HG02623 (cell line): Measurements from ENCODE around the gene WWC1.

Experiments
- ATAC-seq: cut with Tn5 transposase; IDR thresholded peaks from one replicate; pipeline ENCODE4 v1.9.1; 2021; ENCODE audit warnings: moderate library complexity; ENCODE audit not compliant: unreplicated experiment

WWC1 gene

GRCh38 chr5:168360521-168361285 is 69.3 kb downstream of the WWC1 start:
- no peak for ATAC-seq

GRCh38 chr5:168362097-168362885 is 70.8 kb downstream of the WWC1 start:
- no peak for ATAC-seq

GRCh38 chr5:168364151-168364661 is 72.8 kb downstream of the WWC1 start:
- ATAC-seq: no peak

- no peak for ATAC-seq
These were observed 73.5 kb downstream of the WWC1 start for GRCh38 chr5:168364750-168365550.

- ATAC-seq: no peak
These were observed 74.2 kb downstream of the WWC1 start for GRCh38 chr5:168365581-168366081.

- ATAC-seq: no peak
These were observed 74.7 kb downstream of the WWC1 start for GRCh38 chr5:168366116-168366515.

GRCh38 chr5:168368854-168369253 is 77.4 kb downstream of the WWC1 start:
- no peak for ATAC-seq

GRCh38 chr5:168370831-168371230 is 79.4 kb downstream of the WWC1 start:
- ATAC-seq: no peak

GRCh38 chr5:168372356-168372946 is 81.0 kb downstream of the WWC1 start:
- peak; percentile 78 for ATAC-seq

- no peak for ATAC-seq
These were observed 83.1 kb downstream of the WWC1 start for GRCh38 chr5:168374532-168374931.

- ATAC-seq: no peak
These were observed 83.8 kb downstream of the WWC1 start for GRCh38 chr5:168375214-168375613.

GRCh38 chr5:168377525-168377924 is 86.1 kb downstream of the WWC1 start:
- ATAC-seq: no peak

- no peak for ATAC-seq
These were observed 87.3 kb downstream of the WWC1 start for GRCh38 chr5:168378741-168379140.

- no peak for ATAC-seq
These were observed 91.0 kb downstream of the WWC1 start for GRCh38 chr5:168382421-168382820.

- ATAC-seq: no peak
These were observed 99.0 kb downstream of the WWC1 start for GRCh38 chr5:168390491-168390890.

- no peak for ATAC-seq
These were observed 102.3 kb downstream of the WWC1 start for GRCh38 chr5:168393773-168394172.

GRCh38 chr5:168400429-168401220 is 109.2 kb downstream of the WWC1 start:
- ATAC-seq: no peak

GRCh38 chr5:168401226-168401625 is 109.8 kb downstream of the WWC1 start:
- no peak for ATAC-seq

GRCh38 chr5:168401880-168402279 is 110.4 kb downstream of the WWC1 start:
- no peak for ATAC-seq

- ATAC-seq: no peak
These were observed 112.9 kb downstream of the WWC1 start for GRCh38 chr5:168404365-168404764.
